ENCODE results near the gene VDR.

Gene VDR

DNA sequence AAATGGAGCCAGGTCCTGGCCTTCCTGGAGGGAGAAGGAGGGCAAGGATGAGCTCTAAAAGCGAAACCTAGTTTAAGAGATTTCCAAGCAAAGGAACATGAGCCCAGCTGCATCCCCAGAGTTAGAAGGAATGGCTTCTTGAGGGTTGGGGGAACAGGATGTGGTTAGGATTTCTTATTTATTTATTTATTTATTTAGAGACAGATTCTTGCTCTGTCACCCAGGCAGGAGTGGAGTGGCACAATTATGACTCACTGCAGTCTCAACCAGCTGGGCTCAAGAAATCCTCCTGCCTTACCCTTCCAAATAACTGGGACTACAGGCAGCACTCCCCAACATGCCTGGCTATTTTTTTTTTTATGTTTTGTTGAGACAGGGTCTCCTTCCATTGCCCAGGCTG, 33.3 kb upstream of the VDR start:
- Histone ChIP-seq H3F3A (ENCODE audit: insufficient read depth, low read length) (no peaks in the 10 kb centered on the region), H3K4me2 (ENCODE audit: low read depth, low read length) (no peak overlapping the region), H3K27me3 (replicated peaks; ENCODE audit: insufficient read depth, low read length) (no peaks in the 10 kb centered on the region), H3K9me3 (replicated peaks; ENCODE audit: insufficient read depth, low read length) (no peaks in the 10 kb centered on the region), H3K4me1 (ENCODE audit: low read length) (no peaks in the 10 kb centered on the region), H3K27ac (ENCODE audit: low read length) (no peak overlapping the region), H3K9me2 (replicated peaks; ENCODE audit: insufficient read depth, low read length) (no peaks in the 10 kb centered on the region), H3K4me3 (ENCODE audit: low read length) (no peak overlapping the region), H3K9ac (ENCODE audit: low read length) (no peak overlapping the region), H3K79me2 (ENCODE audit: low read length) (no peaks in the 10 kb centered on the region), H3K36me3 (replicated peaks; ENCODE audit: insufficient read depth, low read length) (no peaks in the 10 kb centered on the region), H4K20me1 (ENCODE audit: insufficient read depth, low read length) (no peaks in the 10 kb centered on the region), H2AFZ (ENCODE audit: low read length) (no peak overlapping the region)
- no peak for DNase-seq
- TF ChIP-seq EZH2 (optimal IDR thresholded peaks at IDR 0.05; ENCODE audit: low read depth, low read length) (no peak), EZH2phosphoT487 (IDR thresholded peaks at IDR 0.05; ENCODE audit: low read length) (no peak)
- TF ChIP-seq, protein P1, sequence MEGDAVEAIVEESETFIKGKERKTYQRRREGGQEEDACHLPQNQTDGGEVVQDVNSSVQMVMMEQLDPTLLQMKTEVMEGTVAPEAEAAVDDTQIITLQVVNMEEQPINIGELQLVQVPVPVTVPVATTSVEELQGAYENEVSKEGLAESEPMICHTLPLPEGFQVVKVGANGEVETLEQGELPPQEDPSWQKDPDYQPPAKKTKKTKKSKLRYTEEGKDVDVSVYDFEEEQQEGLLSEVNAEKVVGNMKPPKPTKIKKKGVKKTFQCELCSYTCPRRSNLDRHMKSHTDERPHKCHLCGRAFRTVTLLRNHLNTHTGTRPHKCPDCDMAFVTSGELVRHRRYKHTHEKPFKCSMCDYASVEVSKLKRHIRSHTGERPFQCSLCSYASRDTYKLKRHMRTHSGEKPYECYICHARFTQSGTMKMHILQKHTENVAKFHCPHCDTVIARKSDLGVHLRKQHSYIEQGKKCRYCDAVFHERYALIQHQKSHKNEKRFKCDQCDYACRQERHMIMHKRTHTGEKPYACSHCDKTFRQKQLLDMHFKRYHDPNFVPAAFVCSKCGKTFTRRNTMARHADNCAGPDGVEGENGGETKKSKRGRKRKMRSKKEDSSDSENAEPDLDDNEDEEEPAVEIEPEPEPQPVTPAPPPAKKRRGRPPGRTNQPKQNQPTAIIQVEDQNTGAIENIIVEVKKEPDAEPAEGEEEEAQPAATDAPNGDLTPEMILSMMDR (IDR thresholded peaks at IDR 0.05; ENCODE audit: low read length) = no peak

DNA sequence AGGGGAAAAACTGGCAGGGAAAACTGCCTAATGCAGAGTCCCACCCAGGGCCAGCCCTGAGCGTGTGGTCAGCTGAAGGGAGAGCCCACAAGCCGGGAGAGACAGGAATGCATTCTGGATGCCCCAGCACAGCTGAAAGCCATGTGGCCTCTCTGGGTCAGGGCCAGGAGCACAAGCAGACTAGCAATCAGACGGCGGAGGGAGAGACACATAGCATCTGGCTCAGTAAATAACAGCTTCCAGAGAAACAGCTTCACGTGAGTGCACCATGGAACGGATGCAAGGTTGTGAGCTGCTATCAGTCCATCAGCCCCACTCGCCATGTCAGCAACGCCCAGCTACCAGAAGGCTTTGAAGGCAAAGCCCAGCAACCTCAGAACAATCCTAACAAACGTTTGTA, 30.4 kb upstream of the VDR start:
- no peaks in the 10 kb centered on the region for H3K27me3 ChIP-seq (replicated peaks; ENCODE audit: insufficient read depth, low read length)
- no peak for DNase-seq
- H3K4me1 ChIP-seq (ENCODE audit: low read length) = no peaks in the 10 kb centered on the region
- no peak overlapping the region for H3K4me3 ChIP-seq (ENCODE audit: low read length)
- H4K20me1 ChIP-seq (ENCODE audit: insufficient read depth, low read length) = no peaks in the 10 kb centered on the region
- no peaks in the 10 kb centered on the region for H3F3A ChIP-seq (ENCODE audit: insufficient read depth, low read length)
- H3K79me2 ChIP-seq (ENCODE audit: low read length) = no peaks in the 10 kb centered on the region
- TF ChIP-seq, protein P1 (IDR thresholded peaks at IDR 0.05; ENCODE audit: low read length) = no peak
- TF ChIP-seq EZH2phosphoT487 (IDR thresholded peaks at IDR 0.05; ENCODE audit: low read length) (no peak), EZH2 (optimal IDR thresholded peaks at IDR 0.05; ENCODE audit: low read depth, low read length) (no peak)
- H2AFZ ChIP-seq (ENCODE audit: low read length) = no peak overlapping the region
- no peak overlapping the region for H3K4me2 ChIP-seq (ENCODE audit: low read depth, low read length)
- H3K9ac ChIP-seq (ENCODE audit: low read length) = no peak overlapping the region
- H3K9me3 ChIP-seq (replicated peaks; ENCODE audit: insufficient read depth, low read length) = no peaks in the 10 kb centered on the region
- no peaks in the 10 kb centered on the region for H3K36me3 ChIP-seq (replicated peaks; ENCODE audit: insufficient read depth, low read length)
- no peak overlapping the region for H3K27ac ChIP-seq (ENCODE audit: low read length)
- no peaks in the 10 kb centered on the region for H3K9me2 ChIP-seq (replicated peaks; ENCODE audit: insufficient read depth, low read length)

DNA sequence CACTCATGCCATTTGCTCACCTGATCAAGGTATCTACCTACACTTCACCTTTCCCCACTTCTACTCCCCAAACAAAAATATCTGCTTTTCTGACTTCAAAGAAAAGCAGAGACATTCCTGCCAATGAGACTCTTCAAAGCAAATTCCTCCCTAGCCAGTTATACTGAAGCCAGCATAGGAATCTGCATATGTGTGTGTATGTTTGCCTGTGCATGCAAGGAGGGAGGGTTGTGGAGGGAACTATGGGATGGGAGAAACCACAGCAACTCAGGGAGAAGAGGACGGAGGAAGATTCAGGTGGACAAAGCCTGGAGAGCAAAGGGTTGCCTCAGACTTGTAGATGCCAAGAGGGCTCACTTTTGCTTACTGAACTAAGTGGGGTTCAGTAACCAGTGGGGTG, 26.4 kb upstream of the VDR start:
- no peaks in the 10 kb centered on the region for H3K79me2 ChIP-seq (ENCODE audit: low read length)
- H2AFZ ChIP-seq (ENCODE audit: low read length) = no peak overlapping the region
- DNase-seq = no peak
- H3K36me3 ChIP-seq (replicated peaks; ENCODE audit: insufficient read depth, low read length) = no peaks in the 10 kb centered on the region
- TF ChIP-seq EZH2phosphoT487 (IDR thresholded peaks at IDR 0.05; ENCODE audit: low read length) (no peak), EZH2 (optimal IDR thresholded peaks at IDR 0.05; ENCODE audit: low read depth, low read length) (no peak)
- TF ChIP-seq, protein P1 (IDR thresholded peaks at IDR 0.05; ENCODE audit: low read length) = no peak
- H3K27ac ChIP-seq (ENCODE audit: low read length) = no peak overlapping the region
- no peaks in the 10 kb centered on the region for H4K20me1 ChIP-seq (ENCODE audit: insufficient read depth, low read length)
- H3K27me3 ChIP-seq (replicated peaks; ENCODE audit: insufficient read depth, low read length) = no peaks in the 10 kb centered on the region
- H3K4me2 ChIP-seq (ENCODE audit: low read depth, low read length) = no peak overlapping the region
- H3K4me1 ChIP-seq (ENCODE audit: low read length) = no peaks in the 10 kb centered on the region
- H3K4me3 ChIP-seq (ENCODE audit: low read length) = no peak overlapping the region
- no peaks in the 10 kb centered on the region for H3K9me3 ChIP-seq (replicated peaks; ENCODE audit: insufficient read depth, low read length)
- no peaks in the 10 kb centered on the region for H3K9me2 ChIP-seq (replicated peaks; ENCODE audit: insufficient read depth, low read length)
- no peaks in the 10 kb centered on the region for H3F3A ChIP-seq (ENCODE audit: insufficient read depth, low read length)
- H3K9ac ChIP-seq (ENCODE audit: low read length) = no peak overlapping the region
